SK-N-SH (cell line): ENCODE measurements around the gene HFE. TPM values are rescaled to one million over a fixed set of nuclear protein-coding genes. Genes with fewer than 3 reads are reported as not detected.

Experiments used
- CTCF ChIA-PET: fragments of 300-600, 350-600 bp; formaldehyde crosslinking; extraction: SDS; loops from one replicate; lab custom pipeline; 2021; lab: Yijun Ruan, JAX
- POLR2A ChIA-PET: fragments of 350-600 bp; sonication (Branson Sonifier 250); formaldehyde crosslinking; extraction: SDS; loops from one replicate; lab custom pipeline; 2020; ENCODE audit warnings: antibody characterized with exemption, inconsistent platforms; lab: Yijun Ruan, JAX
- DNase-seq: peaks from one replicate; pipeline ENCODE4 v3.0.0; 2012
- H2AFZ ChIP-seq: fragments of 200-600 bp; sonication (generic); 2 replicates; pipeline ENCODE4 v1.8.1; 2016; ENCODE audit warnings: antibody characterized with exemption, mild to moderate bottlenecking, low read depth
- H3F3A ChIP-seq: fragments of 200-600 bp; sonication (generic); replicated peaks from 2 replicates; pipeline ENCODE3; 2016; ENCODE audit warnings: antibody characterized with exemption, mild to moderate bottlenecking; ENCODE audit not compliant: insufficient read depth
- H3K27ac ChIP-seq, 2 experiments: fragments of 200-500 bp in 1 of 2; fragments of 200-600 bp in 1 of 2; sonication (Bioruptor generic) in 1 of 2; sonication (generic), shearing (Covaris generic) in 1 of 2; 2 replicates each; pipeline versions ENCODE4 v1.5.1 to v1.6.1; 2014 to 2016; ENCODE audit warnings: low read depth in 2 of 2, inconsistent platforms in 1 of 2, low read length in 1 of 2, mild to moderate bottlenecking in 1 of 2, mixed read lengths in 1 of 2
- H3K27me3 ChIP-seq: fragments of 200-600 bp; sonication (generic), shearing (Covaris generic); 2 replicates; pipeline ENCODE4 v1.6.1; 2016; ENCODE audit warnings: mixed run types; ENCODE audit not compliant: insufficient read depth
- H3K36me3 ChIP-seq, 2 experiments: fragments of 200-500 bp in 1 of 2; fragments of 200-600 bp in 1 of 2; sonication (Bioruptor generic) in 1 of 2; sonication (generic) in 1 of 2; replicated peaks in 1 of 2; 2 replicates each; pipeline versions ENCODE3 to v1.5.1; 2014 to 2016; ENCODE audit warnings: low read length in 1 of 2, mild to moderate bottlenecking in 1 of 2; ENCODE audit not compliant: insufficient read depth in 2 of 2, control insufficient read depth in 1 of 2
- H3K4me1 ChIP-seq, 2 experiments: fragments of 200-500 bp in 1 of 2; fragments of 200-600 bp in 1 of 2; sonication (Bioruptor generic) in 1 of 2; sonication (generic), shearing (Covaris generic) in 1 of 2; 2 replicates each; pipeline versions ENCODE4 v1.5.1 to v1.6.1; 2014 to 2016; ENCODE audit warnings: low read depth in 1 of 2, low read length in 1 of 2, mixed run types in 1 of 2; ENCODE audit not compliant: insufficient read depth in 2 of 2, control insufficient read depth in 1 of 2
- H3K4me2 ChIP-seq: fragments of 200-600 bp; sonication (generic), shearing (Covaris generic); 2 replicates; pipeline ENCODE4 v1.6.1; 2017; ENCODE audit warnings: mixed run types
- H3K4me3 ChIP-seq, 2 experiments: fragments of 200-500 bp in 1 of 2; fragments of 200-600 bp in 1 of 2; sonication (Bioruptor generic) in 1 of 2; sonication (generic), shearing (Covaris generic) in 1 of 2; 2 replicates each; pipeline versions ENCODE4 v1.5.1 to v1.8.1; 2014 to 2016; ENCODE audit warnings: low read depth in 2 of 2, inconsistent platforms in 1 of 2, low read length in 1 of 2, mild to moderate bottlenecking in 1 of 2, mixed read lengths in 1 of 2, moderate library complexity in 1 of 2
- H3K79me2 ChIP-seq: fragments of 200-600 bp; sonication (generic); 2 replicates; pipeline ENCODE4 v1.8.1; 2017; ENCODE audit warnings: mild to moderate bottlenecking; ENCODE audit not compliant: insufficient read depth
- H3K9ac ChIP-seq: fragments of 200-600 bp; sonication (generic); 2 replicates; pipeline ENCODE4 v1.6.1; 2017; ENCODE audit warnings: mixed run types
- H3K9me2 ChIP-seq: fragments of 200-600 bp; sonication (generic); 2 replicates; pipeline ENCODE4 v1.6.1; 2017; ENCODE audit warnings: mixed run types
- H3K9me3 ChIP-seq: fragments of 200-600 bp; sonication (generic); 2 replicates; pipeline ENCODE4 v1.6.1; 2017; ENCODE audit warnings: mixed run types, mild to moderate bottlenecking, moderate library complexity
- H4K20me1 ChIP-seq: fragments of 200-600 bp; sonication (generic); 2 replicates; pipeline ENCODE4 v1.6.1; 2017; ENCODE audit warnings: mild to moderate bottlenecking, mixed run types; ENCODE audit not compliant: insufficient read depth
- EP300 ChIP-seq, 2 experiments: IDR thresholded peaks; 2 replicates each; pipeline versions ENCODE4 v1.4.0 to v1.6.1; 2012; ENCODE audit warnings: borderline replicate concordance in 1 of 2, low read depth in 1 of 2, low read length in 1 of 2
- EZH2phosphoT487 ChIP-seq: fragments of 200-600 bp; sonication (generic); IDR thresholded peaks from 2 replicates; pipeline ENCODE4 v1.6.1; 2017; ENCODE audit warnings: low read depth, mixed run types, mild to moderate bottlenecking, antibody characterized with exemption, moderate library complexity, borderline replicate concordance
- FOXJ3 ChIP-seq: sonication (generic); formaldehyde crosslinking; IDR thresholded peaks from 2 replicates; pipeline ENCODE4 v1.5.1; 2020; ENCODE audit warnings: mild to moderate bottlenecking, missing genetic modification reagents
- FOXM1 ChIP-seq: IDR thresholded peaks from 2 replicates; pipeline ENCODE4 v1.4.0; 2012; ENCODE audit warnings: low read depth, mild to moderate bottlenecking
- GABPA ChIP-seq: IDR thresholded peaks from 2 replicates; pipeline ENCODE4 v1.4.0; 2012; ENCODE audit warnings: low read depth, mild to moderate bottlenecking
- MEF2A ChIP-seq: IDR thresholded peaks from 2 replicates; pipeline ENCODE4 v1.4.0; 2012; ENCODE audit warnings: low read depth, borderline replicate concordance
- MXI1 ChIP-seq: IDR thresholded peaks from 2 replicates; pipeline ENCODE4 v1.6.1; 2012; ENCODE audit warnings: mild to moderate bottlenecking, low read depth, low read length, improper control_type of control experiment
- NRF1 ChIP-seq: IDR thresholded peaks from 2 replicates; pipeline ENCODE4 v1.6.1; 2012; ENCODE audit warnings: low read depth, mild to moderate bottlenecking, low read length
- POLR2AphosphoS5 ChIP-seq: IDR thresholded peaks from 2 replicates; pipeline ENCODE4 v1.6.1; 2012; ENCODE audit warnings: low read depth, low read length
- RAD21 ChIP-seq: IDR thresholded peaks from 2 replicates; pipeline ENCODE4 v1.6.1; 2012; ENCODE audit warnings: mild to moderate bottlenecking, low read length
- RXRA ChIP-seq: IDR thresholded peaks from 2 replicates; pipeline ENCODE4 v1.4.0; 2012; ENCODE audit warnings: low read depth, mild to moderate bottlenecking, borderline replicate concordance
- SMC3 ChIP-seq: IDR thresholded peaks from 2 replicates; pipeline ENCODE4 v1.6.1; 2012; ENCODE audit warnings: low read depth, low read length, improper control_type of control experiment
- TAF1 ChIP-seq: IDR thresholded peaks from 2 replicates; pipeline ENCODE4 v1.6.1; 2012; ENCODE audit warnings: low read depth, mild to moderate bottlenecking, low read length, moderate library complexity, borderline replicate concordance
- TEAD4 ChIP-seq: IDR thresholded peaks from 2 replicates; pipeline ENCODE4 v1.4.0; 2012; ENCODE audit warnings: mild to moderate bottlenecking, borderline replicate concordance; ENCODE audit not compliant: insufficient read depth
- USF2 ChIP-seq: fragments of 150-350 bp; IDR thresholded peaks from 2 replicates; pipeline ENCODE4 v1.6.1; 2017; ENCODE audit warnings: antibody characterized with exemption, low read length, low read depth, borderline replicate concordance
- YY1 ChIP-seq: IDR thresholded peaks from 2 replicates; pipeline ENCODE4 v1.4.0; 2012; ENCODE audit warnings: low read depth, mild to moderate bottlenecking
- WGBS: methylation state at CpG from one replicate; pipeline ENCODE4 v1.1.6; 2017; ENCODE audit warnings: low lambda C conversion rate; 5-methylcytosine and 5-hydroxymethylcytosine counted together
- polyA plus RNA-seq, 3 experiments: library from polyadenylated mRNA; depleted of rRNA; stranded (reverse); fragments of >200 nt; gene quantifications; 2 replicates each; pipeline ENCODE4 v1.2.3, GENCODE V29; 2012
- TF ChIP-seq, protein P1 (sequence below): IDR thresholded peaks from 2 replicates; pipeline ENCODE4 v1.6.1; 2012; ENCODE audit warnings: mild to moderate bottlenecking, low read depth, low read length, moderate library complexity
- TF ChIP-seq, protein P2 (sequence below): IDR thresholded peaks from 2 replicates; pipeline ENCODE4 v1.4.0; 2012; ENCODE audit warnings: low read depth
- TF ChIP-seq, protein P3 (sequence below): IDR thresholded peaks from 2 replicates; pipeline ENCODE4 v1.4.0; 2012; ENCODE audit warnings: low read depth, borderline replicate concordance

Gene HFE
- polyA plus RNA-seq (2012; rRNA removed): not detected in 2 replicates
- polyA plus RNA-seq (2012; cell fraction: cytosol; rRNA removed): not detected in 2 replicates
- polyA plus RNA-seq (2012; cell fraction: nucleus; rRNA removed): not detected in 2 replicates

DNA sequence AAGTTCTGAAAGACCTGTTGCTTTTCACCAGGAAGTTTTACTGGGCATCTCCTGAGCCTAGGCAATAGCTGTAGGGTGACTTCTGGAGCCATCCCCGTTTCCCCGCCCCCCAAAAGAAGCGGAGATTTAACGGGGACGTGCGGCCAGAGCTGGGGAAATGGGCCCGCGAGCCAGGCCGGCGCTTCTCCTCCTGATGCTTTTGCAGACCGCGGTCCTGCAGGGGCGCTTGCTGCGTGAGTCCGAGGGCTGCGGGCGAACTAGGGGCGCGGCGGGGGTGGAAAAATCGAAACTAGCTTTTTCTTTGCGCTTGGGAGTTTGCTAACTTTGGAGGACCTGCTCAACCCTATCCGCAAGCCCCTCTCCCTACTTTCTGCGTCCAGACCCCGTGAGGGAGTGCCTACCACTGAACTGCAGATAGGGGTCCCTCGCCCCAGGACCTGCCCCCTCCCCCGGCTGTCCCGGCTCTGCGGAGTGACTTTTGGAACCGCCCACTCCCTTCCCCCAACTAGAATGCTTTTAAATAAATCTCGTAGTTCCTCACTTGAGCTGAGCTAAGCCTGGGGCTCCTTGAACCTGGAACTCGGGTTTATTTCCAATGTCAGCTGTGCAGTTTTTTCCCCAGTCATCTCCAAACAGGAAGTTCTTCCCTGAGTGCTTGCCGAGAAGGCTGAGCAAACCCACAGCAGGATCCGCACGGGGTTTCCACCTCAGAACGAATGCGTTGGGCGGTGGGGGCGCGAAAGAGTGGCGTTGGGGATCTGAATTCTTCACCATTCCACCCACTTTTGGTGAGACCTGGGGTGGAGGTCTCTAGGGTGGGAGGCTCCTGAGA lies at the start of gene HFE:
TSS of gene HFE (plus strand) at position 146 of the 832 bp plus-strand sequence. CDS start at position 158, 12 bp downstream.
- no peak within 1 kb of the TSS for H3K27ac ChIP-seq

DNA sequence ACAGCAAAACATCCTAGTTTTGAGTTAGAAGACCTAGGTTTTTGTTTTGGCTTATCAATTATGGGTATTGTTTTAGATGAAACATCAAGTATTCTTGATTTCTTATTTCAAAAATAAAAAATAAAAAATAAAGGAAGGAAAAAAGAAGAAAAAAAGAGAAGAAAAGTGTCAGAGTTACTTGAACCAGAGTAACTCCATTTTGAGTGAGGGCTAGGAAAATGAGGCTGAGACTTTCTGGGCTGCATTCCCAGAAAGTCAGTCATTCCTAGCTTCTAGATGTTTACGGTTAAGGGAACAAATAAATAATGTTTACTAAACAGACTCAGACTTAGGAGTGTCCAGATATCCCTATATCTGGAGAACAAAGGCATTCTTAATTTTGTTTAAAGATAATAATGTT lies 45.3 kb upstream of the HFE start:
- CTCF ChIA-PET: interaction anchor here (0.7 kb wide), 1 partner anchor 1770 kb away, joined by 3 read pairs; no protein-coding TSS in a partner anchor
- Histone ChIP-seq H3F3A (peaks cover 40% of the 10 kb centered on the region), H3K9ac (no peak overlapping the region), H3K4me2 (no peak overlapping the region), H3K79me2 (no peaks in the 10 kb centered on the region), H3K9me3 (no peaks in the 10 kb centered on the region), H4K20me1 (no peaks in the 10 kb centered on the region), H3K27ac (peak overlapping the region; percentile 79 to 99; a peak in 3 of 4 replicates), H3K9me2 (no peaks in the 10 kb centered on the region), H3K36me3 (no peaks in the 10 kb centered on the region), H3K4me3 (no peak overlapping the region), H2AFZ (no peak overlapping the region), H3K4me1 (peaks cover 0 to 12% of the 10 kb centered on the region in 2 experiments; a peak in 2 of 4 replicates), H3K27me3 (no peaks in the 10 kb centered on the region)
- POLR2A ChIA-PET: interaction anchor here (0.6 to 5.8 kb wide), 6 partner anchors 10 to 1849 kb away, joined by 3 to 166 read pairs (median 58); a partner anchor contains a TSS
- WGBS: 91% methylated on average over 1 of the region's 1 CpG
- DNase-seq: no peak
- TF ChIP-seq, protein P1, sequence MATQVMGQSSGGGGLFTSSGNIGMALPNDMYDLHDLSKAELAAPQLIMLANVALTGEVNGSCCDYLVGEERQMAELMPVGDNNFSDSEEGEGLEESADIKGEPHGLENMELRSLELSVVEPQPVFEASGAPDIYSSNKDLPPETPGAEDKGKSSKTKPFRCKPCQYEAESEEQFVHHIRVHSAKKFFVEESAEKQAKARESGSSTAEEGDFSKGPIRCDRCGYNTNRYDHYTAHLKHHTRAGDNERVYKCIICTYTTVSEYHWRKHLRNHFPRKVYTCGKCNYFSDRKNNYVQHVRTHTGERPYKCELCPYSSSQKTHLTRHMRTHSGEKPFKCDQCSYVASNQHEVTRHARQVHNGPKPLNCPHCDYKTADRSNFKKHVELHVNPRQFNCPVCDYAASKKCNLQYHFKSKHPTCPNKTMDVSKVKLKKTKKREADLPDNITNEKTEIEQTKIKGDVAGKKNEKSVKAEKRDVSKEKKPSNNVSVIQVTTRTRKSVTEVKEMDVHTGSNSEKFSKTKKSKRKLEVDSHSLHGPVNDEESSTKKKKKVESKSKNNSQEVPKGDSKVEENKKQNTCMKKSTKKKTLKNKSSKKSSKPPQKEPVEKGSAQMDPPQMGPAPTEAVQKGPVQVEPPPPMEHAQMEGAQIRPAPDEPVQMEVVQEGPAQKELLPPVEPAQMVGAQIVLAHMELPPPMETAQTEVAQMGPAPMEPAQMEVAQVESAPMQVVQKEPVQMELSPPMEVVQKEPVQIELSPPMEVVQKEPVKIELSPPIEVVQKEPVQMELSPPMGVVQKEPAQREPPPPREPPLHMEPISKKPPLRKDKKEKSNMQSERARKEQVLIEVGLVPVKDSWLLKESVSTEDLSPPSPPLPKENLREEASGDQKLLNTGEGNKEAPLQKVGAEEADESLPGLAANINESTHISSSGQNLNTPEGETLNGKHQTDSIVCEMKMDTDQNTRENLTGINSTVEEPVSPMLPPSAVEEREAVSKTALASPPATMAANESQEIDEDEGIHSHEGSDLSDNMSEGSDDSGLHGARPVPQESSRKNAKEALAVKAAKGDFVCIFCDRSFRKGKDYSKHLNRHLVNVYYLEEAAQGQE: no peak
- TF ChIP-seq GABPA: no peak
- no peak for TF ChIP-seq TAF1
- no peak for TF ChIP-seq FOXJ3 (CRISPR knock-in tag)
- TF ChIP-seq YY1: no peak
- TF ChIP-seq, protein P2, sequence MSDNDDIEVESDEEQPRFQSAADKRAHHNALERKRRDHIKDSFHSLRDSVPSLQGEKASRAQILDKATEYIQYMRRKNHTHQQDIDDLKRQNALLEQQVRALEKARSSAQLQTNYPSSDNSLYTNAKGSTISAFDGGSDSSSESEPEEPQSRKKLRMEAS: no peak
- TF ChIP-seq RXRA: no peak
- TF ChIP-seq FOXM1: no peak
- TF ChIP-seq SMC3: no peak

More for the DNA sequence above, at the start of gene HFE:
- Histone ChIP-seq H3K9me3 (no peaks in the 10 kb centered on the region), H3K9me2 (no peaks in the 10 kb centered on the region), H3K4me2 (no peak within 1 kb of the TSS), H3K27me3 (no peaks in the 10 kb centered on the region), H3K36me3 (no peaks in the 10 kb centered on the region), H2AFZ (no peak within 1 kb of the TSS), H3K9ac (no peak within 1 kb of the TSS), H3K79me2 (no peaks in the 10 kb centered on the region), H3K4me3 (no peak within 1 kb of the TSS), H3F3A (no peaks in the 10 kb centered on the region), H3K4me1 (no peaks in the 10 kb centered on the region; a peak in 1 of 4 replicates), H4K20me1 (no peaks in the 10 kb centered on the region)
- TF ChIP-seq TEAD4 (no peak), FOXJ3 (CRISPR knock-in tag) (no peak), POLR2AphosphoS5 (no peak), MXI1 (no peak), NRF1 (no peak), USF2 (no peak), EP300 (IDR thresholded peaks at IDR 0.05; ENCODE audit: borderline replicate concordance in 1 of 2, low read depth in 1 of 2, low read length in 1 of 2) (no peak), FOXM1 (no peak), EZH2phosphoT487 (no peak), TAF1 (no peak), MEF2A (no peak), RAD21 (no peak)
- TF ChIP-seq, protein P3, sequence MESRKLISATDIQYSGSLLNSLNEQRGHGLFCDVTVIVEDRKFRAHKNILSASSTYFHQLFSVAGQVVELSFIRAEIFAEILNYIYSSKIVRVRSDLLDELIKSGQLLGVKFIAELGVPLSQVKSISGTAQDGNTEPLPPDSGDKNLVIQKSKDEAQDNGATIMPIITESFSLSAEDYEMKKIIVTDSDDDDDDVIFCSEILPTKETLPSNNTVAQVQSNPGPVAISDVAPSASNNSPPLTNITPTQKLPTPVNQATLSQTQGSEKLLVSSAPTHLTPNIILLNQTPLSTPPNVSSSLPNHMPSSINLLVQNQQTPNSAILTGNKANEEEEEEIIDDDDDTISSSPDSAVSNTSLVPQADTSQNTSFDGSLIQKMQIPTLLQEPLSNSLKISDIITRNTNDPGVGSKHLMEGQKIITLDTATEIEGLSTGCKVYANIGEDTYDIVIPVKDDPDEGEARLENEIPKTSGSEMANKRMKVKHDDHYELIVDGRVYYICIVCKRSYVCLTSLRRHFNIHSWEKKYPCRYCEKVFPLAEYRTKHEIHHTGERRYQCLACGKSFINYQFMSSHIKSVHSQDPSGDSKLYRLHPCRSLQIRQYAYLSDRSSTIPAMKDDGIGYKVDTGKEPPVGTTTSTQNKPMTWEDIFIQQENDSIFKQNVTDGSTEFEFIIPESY: no peak
- TF ChIP-seq, protein P2: no peak
- no peak for DNase-seq
- WGBS: 91% methylated on average over 41 of the region's 41 CpGs
- ChIA-PET CTCF (interaction anchor here (0.6 to 20.9 kb wide), 3 partner anchors 11 to 107 kb away, joined by 3 to 660 read pairs (median 45); a partner anchor contains a TSS), POLR2A (no interaction called here)
